ENCODE data around the gene SLC44A3.

The SLC44A3 gene

GRCh38 chr1:94909486-94909885 is 89.3 kb downstream of the SLC44A3 start:
- no peak for TF ChIP-seq EZH2phosphoT487 (IDR thresholded peaks at IDR 0.05; ENCODE audit: low read length)
- TF ChIP-seq CTCF (IDR thresholded peaks at IDR 0.05; ENCODE audit: low read length), result no peak
- TF ChIP-seq EZH2 (optimal IDR thresholded peaks at IDR 0.05; ENCODE audit: low read depth, low read length), result no peak

GRCh38 chr1:94912263-94913184 is 92.4 kb downstream of the SLC44A3 start:
- no peaks in the 10 kb centered on the region for H3K9me2 ChIP-seq (replicated peaks; ENCODE audit: insufficient read depth, low read length)
- no peaks in the 10 kb centered on the region for H3K9me3 ChIP-seq (replicated peaks; ENCODE audit: insufficient read depth, low read length)
- no peak overlapping the region for H3K9ac ChIP-seq (ENCODE audit: low read length)
- no peaks in the 10 kb centered on the region for H4K20me1 ChIP-seq (ENCODE audit: insufficient read depth, low read length)
- TF ChIP-seq EZH2phosphoT487 (IDR thresholded peaks at IDR 0.05; ENCODE audit: low read length) (no peak), EZH2 (optimal IDR thresholded peaks at IDR 0.05; ENCODE audit: low read depth, low read length) (no peak), CTCF (IDR thresholded peaks at IDR 0.05; ENCODE audit: low read length) (no peak)
- H3K4me1 ChIP-seq (ENCODE audit: low read length), result no peaks in the 10 kb centered on the region
- no peaks in the 10 kb centered on the region for H3K79me2 ChIP-seq (ENCODE audit: low read length)
- H3K4me2 ChIP-seq (ENCODE audit: low read depth, low read length), result no peak overlapping the region
- H3K27me3 ChIP-seq (replicated peaks; ENCODE audit: insufficient read depth, low read length), result no peaks in the 10 kb centered on the region
- no peaks in the 10 kb centered on the region for H3K36me3 ChIP-seq (replicated peaks; ENCODE audit: insufficient read depth, low read length)
- H3K4me3 ChIP-seq (ENCODE audit: low read length), result no peak overlapping the region
- no peaks in the 10 kb centered on the region for H3F3A ChIP-seq (ENCODE audit: insufficient read depth, low read length)
- DNase-seq, result no peak
- no peak overlapping the region for H2AFZ ChIP-seq (ENCODE audit: low read length)
- no peak overlapping the region for H3K27ac ChIP-seq (ENCODE audit: low read length)

More at GRCh38 chr1:94909486-94909885, 89.3 kb downstream of the SLC44A3 start:
- no peaks in the 10 kb centered on the region for H3K79me2 ChIP-seq (ENCODE audit: low read length)
- no peaks in the 10 kb centered on the region for H3K4me1 ChIP-seq (ENCODE audit: low read length)
- no peaks in the 10 kb centered on the region for H3K9me2 ChIP-seq (replicated peaks; ENCODE audit: insufficient read depth, low read length)
- no peaks in the 10 kb centered on the region for H3K27me3 ChIP-seq (replicated peaks; ENCODE audit: insufficient read depth, low read length)
- no peak overlapping the region for H3K4me2 ChIP-seq (ENCODE audit: low read depth, low read length)
- H4K20me1 ChIP-seq (ENCODE audit: insufficient read depth, low read length), result no peaks in the 10 kb centered on the region
- no peak overlapping the region for H2AFZ ChIP-seq (ENCODE audit: low read length)
- H3K9ac ChIP-seq (ENCODE audit: low read length), result no peak overlapping the region
- no peaks in the 10 kb centered on the region for H3F3A ChIP-seq (ENCODE audit: insufficient read depth, low read length)
- no peaks in the 10 kb centered on the region for H3K36me3 ChIP-seq (replicated peaks; ENCODE audit: insufficient read depth, low read length)
- no peak overlapping the region for H3K27ac ChIP-seq (ENCODE audit: low read length)
- no peak for DNase-seq
- no peaks in the 10 kb centered on the region for H3K9me3 ChIP-seq (replicated peaks; ENCODE audit: insufficient read depth, low read length)
- H3K4me3 ChIP-seq (ENCODE audit: low read length), result no peak overlapping the region

GRCh38 chr1:94917251-94917650 is 97.1 kb downstream of the SLC44A3 start:
- Histone ChIP-seq H3K9me3 (replicated peaks; ENCODE audit: insufficient read depth, low read length) (no peaks in the 10 kb centered on the region), H3K27ac (ENCODE audit: low read length) (no peak overlapping the region), H3K4me2 (ENCODE audit: low read depth, low read length) (no peak overlapping the region), H3F3A (ENCODE audit: insufficient read depth, low read length) (no peaks in the 10 kb centered on the region), H3K9ac (ENCODE audit: low read length) (no peak overlapping the region), H3K36me3 (replicated peaks; ENCODE audit: insufficient read depth, low read length) (no peaks in the 10 kb centered on the region), H3K4me1 (ENCODE audit: low read length) (no peaks in the 10 kb centered on the region), H3K79me2 (ENCODE audit: low read length) (no peaks in the 10 kb centered on the region), H3K4me3 (ENCODE audit: low read length) (no peak overlapping the region), H2AFZ (ENCODE audit: low read length) (no peak overlapping the region), H3K9me2 (replicated peaks; ENCODE audit: insufficient read depth, low read length) (no peaks in the 10 kb centered on the region), H3K27me3 (replicated peaks; ENCODE audit: insufficient read depth, low read length) (no peaks in the 10 kb centered on the region), H4K20me1 (ENCODE audit: insufficient read depth, low read length) (no peaks in the 10 kb centered on the region)
- DNase-seq, result no peak
- TF ChIP-seq EZH2 (optimal IDR thresholded peaks at IDR 0.05; ENCODE audit: low read depth, low read length), result no peak
